Caco-2 (cell line): ENCODE results near the gene SYNGR1. TPM values are rescaled to one million over a fixed set of nuclear protein-coding genes. Genes with fewer than 3 reads are reported as not detected.

Source experiments
- BruUV-seq: library from RNA; stranded (reverse); fragments of 400-500 nt; replicated peaks from 2 replicates; lab custom pipeline; 2021; lab: Mats Ljungman, UMichigan
- CTCF ChIA-PET: fragments of 300-600 bp; sonication (Branson Sonifier 250); formaldehyde crosslinking; loops from one replicate; lab custom pipeline; 2022; ENCODE audit warnings: antibody characterized with exemption; lab: Charles Lee
- POLR2A ChIA-PET: fragments of 300-600 bp; sonication (Branson Sonifier 250); formaldehyde crosslinking; loops from one replicate; lab custom pipeline; 2022; ENCODE audit warnings: antibody characterized with exemption; lab: Charles Lee
- DNase-seq, 2 experiments: peaks; one replicate each; pipeline versions ENCODE4 v3.0.0 to v3.0.0-alpha.2; 2020 to 2022
- H3K27me3 ChIP-seq: replicated peaks from 2 replicates; pipeline ENCODE4 v1.6.0; 2011; ENCODE audit warnings: low read length; ENCODE audit not compliant: control insufficient read depth, insufficient read depth
- H3K36me3 ChIP-seq: 2 replicates; pipeline ENCODE4 v1.5.1; 2011; ENCODE audit warnings: low read length; ENCODE audit not compliant: control insufficient read depth, insufficient read depth
- H3K4me1 ChIP-seq: fragments of 250-450 bp; sonication (Bioruptor Pico); 2 replicates; pipeline ENCODE4 v1.5.1; 2020; ENCODE audit warnings: mild to moderate bottlenecking
- H3K4me3 ChIP-seq: 2 replicates; pipeline ENCODE4 v1.5.1; 2011; ENCODE audit warnings: low read depth, mild to moderate bottlenecking, control low read depth, low read length
- H3K9me3 ChIP-seq: fragments of 250-450 bp; sonication (Bioruptor Pico); 2 replicates; pipeline ENCODE4 v1.5.1; 2020; ENCODE audit warnings: mild to moderate bottlenecking, moderate library complexity
- H3K27ac Mint-ChIP-seq: one replicate; pipeline ENCODE4 v1.8.0; 2022; ENCODE audit warnings: mixed read lengths; ENCODE audit not compliant: unreplicated experiment
- H3K27me3 Mint-ChIP-seq: one replicate; pipeline ENCODE4 v1.8.0; 2022; ENCODE audit warnings: mixed read lengths; ENCODE audit not compliant: insufficient read depth, unreplicated experiment
- H3K36me3 Mint-ChIP-seq: one replicate; pipeline ENCODE4 v1.8.0; 2022; ENCODE audit warnings: mild to moderate bottlenecking, mixed read lengths; ENCODE audit not compliant: insufficient read depth, unreplicated experiment
- H3K4me1 Mint-ChIP-seq: one replicate; pipeline ENCODE4 v1.8.0; 2022; ENCODE audit warnings: low read depth, mixed read lengths; ENCODE audit not compliant: unreplicated experiment
- H3K4me3 Mint-ChIP-seq: one replicate; pipeline ENCODE4 v1.8.0; 2022; ENCODE audit warnings: mild to moderate bottlenecking, moderate library complexity, mixed read lengths; ENCODE audit not compliant: unreplicated experiment
- H3K9me3 Mint-ChIP-seq: one replicate; pipeline ENCODE4 v1.8.0; 2022; ENCODE audit warnings: mixed read lengths; ENCODE audit not compliant: unreplicated experiment
- CTCF ChIP-seq, 2 experiments: fragments of 200-600 bp in 1 of 2; IDR thresholded peaks; 1 replicate in 1 of 2; 2 replicates in 1 of 2; pipeline versions ENCODE4 v1.5.1 to v1.8.0; 2011 to 2022; ENCODE audit warnings: antibody characterized with exemption in 1 of 2, control low read depth in 1 of 2, inconsistent platforms in 1 of 2, low read depth in 1 of 2, low read length in 1 of 2, mild to moderate bottlenecking in 1 of 2, moderate library complexity in 1 of 2; ENCODE audit not compliant: insufficient read depth in 1 of 2, severe bottlenecking in 1 of 2, unreplicated experiment in 1 of 2
- intact Hi-C: fragments of 100-400 bp; cut with micrococcal nuclease; formaldehyde crosslinking; loops from one replicate; pipeline ENCODE4 v1.10.0; 2022; ENCODE audit not compliant: unreplicated experiment
- total RNA-seq: library from RNA; stranded (reverse); gene quantifications from 2 replicates; pipeline ENCODE4 v1.2.3, GENCODE V29; 2022

The SYNGR1 gene
- total RNA-seq, 1 experiment from 2014 or later, result 20.2 TPM

- H3K9me3 Mint-ChIP-seq, result no peaks in the 10 kb centered on the region
- H3K36me3 ChIP-seq, result peaks cover 1% of the 10 kb centered on the region; the same call in 1 of the 2 replicates
- no peaks in the 10 kb centered on the region for H3K4me1 ChIP-seq
- no peak for TF ChIP-seq CTCF (IDR thresholded peaks at IDR 0.05; ENCODE audit: insufficient read depth in 1 of 2, low read depth in 1 of 2, low read length in 1 of 2, severe bottlenecking in 1 of 2, unreplicated experiment in 1 of 2)
- H3K4me3 Mint-ChIP-seq, result no peak overlapping the region
- intact Hi-C loops, result no loop called here
- no peak overlapping the region for H3K27ac Mint-ChIP-seq
- POLR2A ChIA-PET, result no interaction called here
- no peak for DNase-seq
- CTCF ChIA-PET, result no interaction called here
- H3K27me3 Mint-ChIP-seq, result no peaks in the 10 kb centered on the region
- no peak overlapping the region for H3K4me3 ChIP-seq
- H3K9me3 ChIP-seq, result no peaks in the 10 kb centered on the region
- H3K36me3 Mint-ChIP-seq, result peaks cover 4% of the 10 kb centered on the region
- no TSS peak for BruUV-seq
- H3K4me1 Mint-ChIP-seq, result no peaks in the 10 kb centered on the region
- H3K27me3 ChIP-seq, result no peaks in the 10 kb centered on the region
These were observed 69.3 kb downstream of the SYNGR1 start for GRCh38 chr22:39419096-39419495.

- H3K4me1 Mint-ChIP-seq, result no peaks in the 10 kb centered on the region
- no peak overlapping the region for H3K4me3 ChIP-seq
- ChIA-PET CTCF (no interaction called here), POLR2A (no interaction called here)
- peaks cover 4% of the 10 kb centered on the region for H3K36me3 Mint-ChIP-seq
- H3K9me3 Mint-ChIP-seq, result no peaks in the 10 kb centered on the region
- BruUV-seq, result no TSS peak
- H3K27me3 ChIP-seq, result no peaks in the 10 kb centered on the region
- TF ChIP-seq CTCF (IDR thresholded peaks at IDR 0.05; ENCODE audit: insufficient read depth in 1 of 2, low read depth in 1 of 2, low read length in 1 of 2, severe bottlenecking in 1 of 2, unreplicated experiment in 1 of 2), result no peak
- H3K27me3 Mint-ChIP-seq, result no peaks in the 10 kb centered on the region
- intact Hi-C loops, result no loop called here
- no peak overlapping the region for H3K4me3 Mint-ChIP-seq
- DNase-seq, result no peak
- H3K36me3 ChIP-seq, result peaks cover 1% of the 10 kb centered on the region; the same call in 1 of the 2 replicates
- H3K27ac Mint-ChIP-seq, result no peak overlapping the region
- no peaks in the 10 kb centered on the region for H3K4me1 ChIP-seq
- H3K9me3 ChIP-seq, result no peaks in the 10 kb centered on the region
These were observed 70.1 kb downstream of the SYNGR1 start for GRCh38 chr22:39419911-39420310.

- Mint-ChIP-seq H3K36me3 (peaks cover 4% of the 10 kb centered on the region), H3K27ac (no peak overlapping the region), H3K9me3 (no peaks in the 10 kb centered on the region), H3K4me3 (no peak overlapping the region), H3K27me3 (no peaks in the 10 kb centered on the region), H3K4me1 (no peaks in the 10 kb centered on the region)
- Histone ChIP-seq H3K27me3 (no peaks in the 10 kb centered on the region), H3K4me1 (no peaks in the 10 kb centered on the region), H3K36me3 (no peaks in the 10 kb centered on the region), H3K9me3 (no peaks in the 10 kb centered on the region), H3K4me3 (no peak overlapping the region)
- no TSS peak for BruUV-seq
- intact Hi-C loops, result no loop called here
- CTCF ChIA-PET, result no interaction called here
- POLR2A ChIA-PET, result no interaction called here
- no peak for TF ChIP-seq CTCF (IDR thresholded peaks at IDR 0.05; ENCODE audit: insufficient read depth in 1 of 2, low read depth in 1 of 2, low read length in 1 of 2, severe bottlenecking in 1 of 2, unreplicated experiment in 1 of 2)
- no peak for DNase-seq
These were observed 71.9 kb downstream of the SYNGR1 start for GRCh38 chr22:39421691-39422090.
